ENCODE results near the gene MT3. TPM values are rescaled to one million over a fixed set of nuclear protein-coding genes. Genes with fewer than 3 reads are reported as not detected.

Gene MT3
- total RNA-seq, 1 donor from 2014 or later = 5.1 TPM

DNA sequence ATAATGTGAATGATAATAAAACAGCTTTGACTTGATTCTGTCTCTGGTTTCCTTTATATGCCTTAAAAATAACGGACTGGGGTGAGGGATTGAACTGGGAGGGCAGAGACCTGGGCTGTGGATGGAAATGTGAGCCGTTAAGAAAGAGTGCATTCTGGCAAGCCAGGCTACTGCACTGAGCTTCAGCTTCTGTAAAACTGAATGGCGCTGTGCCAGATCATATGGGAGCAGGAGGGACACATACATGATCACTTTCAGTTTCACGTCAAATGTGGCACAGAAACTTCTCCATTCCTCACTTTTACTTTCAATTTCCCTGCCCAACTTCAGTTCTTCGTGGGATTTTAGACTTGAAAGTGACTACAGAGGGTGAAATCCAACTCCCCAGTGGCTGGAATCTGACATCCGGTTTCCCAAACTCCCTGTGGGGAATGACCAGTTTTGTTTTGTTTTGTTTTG lies 20.2 kb downstream of the MT3 start:
- no peak for DNase-seq (ENCODE audit: low read depth)
- TF ChIP-seq, protein P1, sequence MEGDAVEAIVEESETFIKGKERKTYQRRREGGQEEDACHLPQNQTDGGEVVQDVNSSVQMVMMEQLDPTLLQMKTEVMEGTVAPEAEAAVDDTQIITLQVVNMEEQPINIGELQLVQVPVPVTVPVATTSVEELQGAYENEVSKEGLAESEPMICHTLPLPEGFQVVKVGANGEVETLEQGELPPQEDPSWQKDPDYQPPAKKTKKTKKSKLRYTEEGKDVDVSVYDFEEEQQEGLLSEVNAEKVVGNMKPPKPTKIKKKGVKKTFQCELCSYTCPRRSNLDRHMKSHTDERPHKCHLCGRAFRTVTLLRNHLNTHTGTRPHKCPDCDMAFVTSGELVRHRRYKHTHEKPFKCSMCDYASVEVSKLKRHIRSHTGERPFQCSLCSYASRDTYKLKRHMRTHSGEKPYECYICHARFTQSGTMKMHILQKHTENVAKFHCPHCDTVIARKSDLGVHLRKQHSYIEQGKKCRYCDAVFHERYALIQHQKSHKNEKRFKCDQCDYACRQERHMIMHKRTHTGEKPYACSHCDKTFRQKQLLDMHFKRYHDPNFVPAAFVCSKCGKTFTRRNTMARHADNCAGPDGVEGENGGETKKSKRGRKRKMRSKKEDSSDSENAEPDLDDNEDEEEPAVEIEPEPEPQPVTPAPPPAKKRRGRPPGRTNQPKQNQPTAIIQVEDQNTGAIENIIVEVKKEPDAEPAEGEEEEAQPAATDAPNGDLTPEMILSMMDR (conservative IDR thresholded peaks at IDR 0.05; ENCODE audit: low read depth, low read length) = no peak
- H3K4me3 ChIP-seq (ENCODE audit: low read depth, low read length) = peak overlapping the region; percentile 73

DNA sequence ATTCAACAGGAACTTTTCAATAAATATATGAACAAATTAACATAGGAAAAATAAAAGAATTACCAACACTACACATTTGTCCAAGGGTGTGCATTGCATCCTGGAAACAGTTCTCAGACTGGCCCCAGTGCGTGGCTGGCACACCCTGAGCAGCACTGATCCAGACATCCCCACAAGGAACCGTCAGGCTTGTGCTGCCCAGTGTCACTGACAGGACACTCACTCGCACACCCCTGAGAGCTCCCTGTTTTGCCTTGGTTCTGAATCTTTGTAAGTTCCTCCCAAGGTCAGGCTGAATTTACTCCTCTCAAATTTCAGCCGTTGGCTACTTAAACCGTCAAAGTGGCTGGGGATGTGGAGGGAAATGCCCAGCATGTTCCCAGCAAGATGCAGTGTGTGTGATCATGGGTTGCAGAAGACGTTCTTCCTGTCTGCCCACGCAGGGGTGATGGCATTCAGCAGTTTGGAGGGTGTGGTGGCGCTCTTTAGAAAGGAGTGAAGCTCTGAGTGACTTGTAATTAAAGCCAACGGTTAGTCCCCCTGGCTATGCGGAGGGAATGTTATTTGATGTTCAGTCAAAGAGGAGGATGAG lies 20.8 kb downstream of the MT3 start:
- DNase-seq (ENCODE audit: low read depth) = peak; percentile 87
- TF ChIP-seq, protein P1 (conservative IDR thresholded peaks at IDR 0.05; ENCODE audit: low read depth, low read length) = no peak
- peak overlapping the region; percentile 73 for H3K4me3 ChIP-seq (ENCODE audit: low read depth, low read length)

DNA sequence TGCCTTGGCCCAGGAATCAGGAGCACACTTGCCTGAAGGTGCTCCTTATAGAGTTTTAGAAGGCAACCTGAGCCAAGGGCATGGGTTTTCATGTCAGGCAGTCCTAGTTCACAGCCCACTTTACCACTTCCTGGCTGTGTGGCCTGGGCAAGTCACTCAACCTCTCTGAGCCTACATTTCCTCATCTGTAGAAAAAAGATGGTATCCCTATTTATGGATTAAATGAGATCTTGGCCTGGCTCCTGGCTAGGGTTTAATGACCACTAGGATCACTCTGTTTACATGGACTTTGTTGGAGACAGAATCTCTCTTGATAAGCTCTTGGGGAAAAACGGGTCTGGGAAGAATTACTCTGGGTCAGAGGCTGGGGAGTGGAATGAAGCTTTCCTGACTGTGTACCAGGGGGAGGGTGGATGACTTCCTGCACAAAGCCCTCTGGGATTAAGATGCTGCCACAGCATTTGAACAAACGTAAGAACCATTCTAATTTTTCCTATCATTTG lies 21.3 kb downstream of the MT3 start:
- no peak for DNase-seq (ENCODE audit: low read depth)
- H3K4me3 ChIP-seq (ENCODE audit: low read depth, low read length) = peak overlapping the region; percentile 73
- TF ChIP-seq, protein P1 (conservative IDR thresholded peaks at IDR 0.05; ENCODE audit: low read depth, low read length) = no peak

DNA sequence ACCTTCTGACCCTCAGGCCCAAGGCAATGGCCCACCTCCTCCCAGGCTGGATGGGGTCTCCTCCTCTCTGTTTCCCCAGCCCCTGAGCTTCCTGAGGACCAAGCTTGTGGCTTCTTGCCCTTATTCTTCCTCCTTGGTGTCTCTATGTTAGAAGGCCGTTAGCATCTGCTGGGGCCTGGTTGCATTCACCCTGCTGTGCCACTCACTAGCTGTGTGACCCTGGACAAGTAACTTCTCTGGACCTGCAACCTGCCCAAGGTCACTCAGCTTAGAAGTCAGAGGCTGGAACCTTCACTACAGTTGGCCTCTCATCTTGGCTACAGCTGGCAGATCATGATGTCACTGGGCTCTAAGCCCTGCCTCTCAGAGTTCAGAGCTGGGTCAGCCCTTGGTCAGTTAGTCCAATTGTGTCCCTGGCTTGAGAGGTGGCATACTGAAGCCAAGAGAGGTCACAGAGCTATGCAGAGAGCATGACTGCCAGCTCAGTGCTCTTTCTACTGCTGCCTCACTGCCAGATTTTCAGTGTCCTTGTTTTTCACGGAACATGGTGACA lies 22.0 kb downstream of the MT3 start:
- TF ChIP-seq, protein P1 (conservative IDR thresholded peaks at IDR 0.05; ENCODE audit: low read depth, low read length) = no peak
- DNase-seq (ENCODE audit: low read depth) = no peak
- H3K4me3 ChIP-seq (ENCODE audit: low read depth, low read length) = peak overlapping the region; percentile 3

DNA sequence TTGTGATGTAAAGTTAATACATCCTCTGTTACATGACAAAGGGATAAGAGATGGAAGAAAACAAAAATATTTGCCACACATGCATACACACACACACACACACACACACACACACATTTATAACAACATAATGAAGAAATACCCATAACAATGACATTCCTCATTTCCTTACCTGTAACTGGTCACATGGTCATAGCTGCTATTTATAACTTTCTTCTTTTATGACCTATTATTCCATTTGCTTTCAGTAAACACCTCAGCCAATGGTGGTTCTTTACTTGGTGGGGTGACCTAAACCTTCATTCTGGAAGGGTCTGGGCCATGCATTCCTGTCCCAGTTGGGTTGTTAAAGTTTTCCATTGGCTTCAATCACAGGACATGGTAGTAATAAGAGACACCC lies 24.4 kb downstream of the MT3 start:
- TF ChIP-seq, protein P1 (conservative IDR thresholded peaks at IDR 0.05; ENCODE audit: low read depth, low read length) = no peak
- DNase-seq (ENCODE audit: low read depth) = no peak

DNA sequence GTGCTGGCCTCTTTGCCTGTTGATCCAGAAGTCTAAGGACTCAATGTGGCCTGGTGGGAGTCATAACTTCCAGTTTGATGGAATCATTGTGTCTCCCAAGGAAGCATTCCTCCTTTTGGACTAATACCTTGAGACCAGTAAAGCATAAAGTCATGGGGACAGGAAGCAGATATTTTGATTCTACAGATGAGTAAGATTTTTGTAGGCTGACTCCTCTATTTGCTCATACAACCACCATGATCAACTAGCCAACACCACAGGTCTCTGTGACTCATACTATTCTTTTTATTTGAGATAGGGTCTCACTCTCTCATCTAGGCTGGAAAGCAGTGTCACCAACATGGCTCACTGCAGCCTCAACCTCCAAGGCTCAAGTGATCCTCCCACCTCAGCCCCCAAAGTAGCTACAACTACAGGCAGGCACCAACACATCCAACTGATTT lies 25.2 kb downstream of the MT3 start:
- H3K4me3 ChIP-seq (ENCODE audit: low read depth, low read length) = no peak overlapping the region
- TF ChIP-seq, protein P1 (conservative IDR thresholded peaks at IDR 0.05; ENCODE audit: low read depth, low read length) = no peak
- peak; percentile 93 for DNase-seq (ENCODE audit: low read depth)

More for the DNA sequence above, 24.4 kb downstream of the MT3 start:
- H3K4me3 ChIP-seq (ENCODE audit: low read depth, low read length) = peak overlapping the region; percentile 5

Data from epithelial cell of proximal tubule (primary cell).